GM20000 (cell line): ENCODE data around the gene HMCN2.

Experiments used
- DNase-seq: peaks from one replicate; pipeline ENCODE4 v3.0.0; 2012; ENCODE audit warnings: low spot score
- TF ChIP-seq, protein P1 (sequence below): IDR thresholded peaks from 2 replicates; pipeline ENCODE4 v1.5.1; 2012; ENCODE audit warnings: mild to moderate bottlenecking, control low read depth; ENCODE audit errors: extremely low read depth, missing control alignments

The HMCN2 gene

DNA sequence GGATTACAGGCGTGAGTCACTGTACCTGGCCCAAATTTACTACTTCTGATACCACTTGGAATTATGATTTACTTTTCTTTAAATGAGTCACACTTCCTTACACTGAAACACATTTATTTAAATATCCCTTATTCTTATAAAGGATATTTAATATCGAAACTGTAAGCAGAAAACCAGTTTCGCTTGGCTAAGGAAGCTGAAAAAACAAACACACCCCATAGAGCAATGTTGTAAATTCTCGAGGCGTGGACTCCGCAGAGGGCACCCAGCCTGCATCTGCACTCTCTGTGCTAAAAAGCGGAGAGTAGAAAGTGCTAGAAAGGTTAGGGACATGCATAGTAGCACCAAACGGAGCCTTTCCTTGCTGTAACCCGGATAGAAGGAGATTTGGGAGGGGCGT is 86.5 kb downstream of the HMCN2 start:
- TF ChIP-seq, protein P1, sequence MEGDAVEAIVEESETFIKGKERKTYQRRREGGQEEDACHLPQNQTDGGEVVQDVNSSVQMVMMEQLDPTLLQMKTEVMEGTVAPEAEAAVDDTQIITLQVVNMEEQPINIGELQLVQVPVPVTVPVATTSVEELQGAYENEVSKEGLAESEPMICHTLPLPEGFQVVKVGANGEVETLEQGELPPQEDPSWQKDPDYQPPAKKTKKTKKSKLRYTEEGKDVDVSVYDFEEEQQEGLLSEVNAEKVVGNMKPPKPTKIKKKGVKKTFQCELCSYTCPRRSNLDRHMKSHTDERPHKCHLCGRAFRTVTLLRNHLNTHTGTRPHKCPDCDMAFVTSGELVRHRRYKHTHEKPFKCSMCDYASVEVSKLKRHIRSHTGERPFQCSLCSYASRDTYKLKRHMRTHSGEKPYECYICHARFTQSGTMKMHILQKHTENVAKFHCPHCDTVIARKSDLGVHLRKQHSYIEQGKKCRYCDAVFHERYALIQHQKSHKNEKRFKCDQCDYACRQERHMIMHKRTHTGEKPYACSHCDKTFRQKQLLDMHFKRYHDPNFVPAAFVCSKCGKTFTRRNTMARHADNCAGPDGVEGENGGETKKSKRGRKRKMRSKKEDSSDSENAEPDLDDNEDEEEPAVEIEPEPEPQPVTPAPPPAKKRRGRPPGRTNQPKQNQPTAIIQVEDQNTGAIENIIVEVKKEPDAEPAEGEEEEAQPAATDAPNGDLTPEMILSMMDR = no peak
- DNase-seq = peak; percentile 36

DNA sequence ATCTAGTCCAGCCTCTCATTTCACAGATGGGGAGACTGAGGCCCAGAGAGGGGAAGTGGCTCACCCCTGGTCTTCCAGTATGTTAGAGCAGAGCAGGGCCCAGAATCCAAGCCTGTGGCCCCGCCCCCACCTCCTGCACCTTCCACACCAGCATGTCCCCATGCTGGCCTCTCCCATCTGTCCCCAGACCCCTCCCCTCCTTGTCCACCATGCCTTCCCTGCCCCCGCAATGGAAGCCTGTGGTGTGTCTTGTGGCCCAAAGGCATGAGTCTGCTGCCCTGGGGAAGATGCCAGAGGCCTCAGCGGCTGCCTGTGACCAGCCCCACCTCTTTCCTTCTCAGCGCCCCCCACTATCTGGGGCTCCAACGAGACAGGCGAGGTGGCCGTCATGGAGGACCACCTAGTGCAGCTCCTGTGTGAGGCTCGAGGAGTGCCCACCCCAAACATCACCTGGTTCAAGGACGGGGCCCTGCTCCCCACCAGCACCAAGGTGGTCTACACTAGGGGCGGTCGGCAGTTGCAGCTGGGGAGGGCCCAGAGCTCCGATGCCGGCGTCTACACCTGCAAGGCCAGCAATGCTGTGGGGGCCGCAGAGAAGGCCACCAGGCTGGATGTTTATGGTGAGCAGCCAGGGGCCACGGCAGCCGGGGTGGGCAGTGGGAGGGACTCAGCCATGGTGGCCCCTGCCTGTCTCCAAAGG is 87.2 kb downstream of the HMCN2 start:
- no peak for DNase-seq

GRCh38 chr9:130354378-130354777 is 88.8 kb downstream of the HMCN2 start:
- TF ChIP-seq, protein P1 = no peak
- no peak for DNase-seq

More for the DNA sequence above, 87.2 kb downstream of the HMCN2 start:
- TF ChIP-seq, protein P1 = no peak

DNA sequence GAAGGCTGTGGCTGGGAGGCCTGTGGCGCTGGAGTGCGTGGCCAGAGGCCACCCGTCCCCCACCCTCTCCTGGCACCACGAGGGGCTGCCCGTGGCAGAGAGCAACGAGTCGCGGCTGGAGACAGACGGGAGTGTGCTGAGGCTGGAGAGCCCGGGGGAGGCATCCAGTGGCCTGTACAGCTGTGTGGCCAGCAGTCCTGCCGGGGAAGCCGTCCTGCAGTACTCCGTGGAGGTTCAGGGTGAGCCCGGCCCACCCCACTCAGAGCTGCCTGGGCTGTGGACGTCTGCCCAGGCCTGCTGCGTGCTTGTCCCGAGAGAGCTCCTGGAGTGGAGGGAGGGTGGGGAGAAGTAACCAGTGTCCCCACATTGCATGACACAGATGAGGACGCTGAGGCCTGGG is 89.2 kb downstream of the HMCN2 start:
- no peak for DNase-seq
- TF ChIP-seq, protein P1 = no peak

DNA sequence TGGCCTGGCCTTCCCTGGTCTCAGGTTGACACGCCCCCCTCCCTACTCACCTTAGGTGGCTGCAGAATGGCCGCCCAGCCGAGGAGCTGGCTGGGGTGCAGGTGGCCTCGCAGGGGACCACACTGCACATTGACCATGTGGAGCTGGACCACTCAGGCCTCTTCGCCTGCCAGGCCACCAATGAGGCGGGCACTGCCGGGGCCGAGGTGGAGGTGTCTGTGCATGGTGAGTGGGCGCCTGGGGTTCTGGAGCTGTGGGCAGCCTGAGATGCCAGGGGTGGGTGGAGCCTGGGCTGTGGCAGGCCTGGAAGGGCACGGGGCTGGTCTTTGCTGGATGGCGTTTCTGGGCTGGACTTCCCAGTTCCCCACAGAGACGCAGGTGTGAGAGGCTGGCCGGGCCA is 90.5 kb downstream of the HMCN2 start:
- no peak for DNase-seq
- TF ChIP-seq, protein P1 = no peak

GRCh38 chr9:130356877-130357584 is 91.5 kb downstream of the HMCN2 start:
- no peak for DNase-seq
- TF ChIP-seq, protein P1 = no peak

DNA sequence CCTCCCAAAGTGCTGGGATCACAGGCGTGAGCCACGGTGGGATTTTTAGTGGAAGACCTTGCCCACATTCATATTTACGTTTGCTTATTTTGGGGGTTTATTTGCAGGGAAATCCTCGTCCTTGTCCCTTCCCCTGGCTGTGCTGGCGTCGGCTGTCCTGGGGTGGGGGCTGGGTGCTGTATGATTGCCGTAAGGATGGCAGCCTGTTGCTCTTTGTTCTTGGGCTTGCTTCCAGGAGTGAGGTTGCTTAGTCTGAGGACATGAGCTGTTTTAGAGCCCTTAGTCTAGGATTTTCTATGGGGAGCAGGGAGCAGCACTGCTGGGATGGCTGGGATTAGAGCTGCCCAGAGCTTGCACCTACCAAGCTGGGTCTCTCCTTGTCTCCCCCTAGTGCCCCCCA is 93.4 kb downstream of the HMCN2 start:
- TF ChIP-seq, protein P1 = no peak
- DNase-seq = no peak
